IMR-90 (cell line): Measurements from ENCODE around the gene CCN6.

Experiments
- MXI1 ChIP-seq: IDR thresholded peaks from 2 replicates; pipeline ENCODE4 v1.6.1; 2012; ENCODE audit warnings: low read depth, mild to moderate bottlenecking, low read length, moderate library complexity, borderline replicate concordance
- POLR2A ChIP-seq: IDR thresholded peaks from 2 replicates; pipeline ENCODE4 v1.6.1; 2012; ENCODE audit warnings: mild to moderate bottlenecking, low read depth, low read length
- RAD21 ChIP-seq: IDR thresholded peaks from 2 replicates; pipeline ENCODE4 v1.6.1; 2012; ENCODE audit warnings: low read length, improper control_type of control experiment
- RFX5 ChIP-seq: IDR thresholded peaks from 2 replicates; pipeline ENCODE4 v1.8.0; 2012; ENCODE audit warnings: low read depth, mild to moderate bottlenecking, low read length, moderate library complexity
- TF ChIP-seq, protein P1 (sequence below): conservative IDR thresholded peaks from 2 replicates; pipeline ENCODE4 v1.5.1; 2012; ENCODE audit warnings: mild to moderate bottlenecking, low read depth, low read length, improper control_type of control experiment
- TF ChIP-seq, protein P2 (sequence below): fragments of 150-350 bp; IDR thresholded peaks from 2 replicates; pipeline ENCODE4 v1.6.1; 2017; ENCODE audit warnings: mild to moderate bottlenecking, antibody characterized with exemption, low read length, low read depth

DNA sequence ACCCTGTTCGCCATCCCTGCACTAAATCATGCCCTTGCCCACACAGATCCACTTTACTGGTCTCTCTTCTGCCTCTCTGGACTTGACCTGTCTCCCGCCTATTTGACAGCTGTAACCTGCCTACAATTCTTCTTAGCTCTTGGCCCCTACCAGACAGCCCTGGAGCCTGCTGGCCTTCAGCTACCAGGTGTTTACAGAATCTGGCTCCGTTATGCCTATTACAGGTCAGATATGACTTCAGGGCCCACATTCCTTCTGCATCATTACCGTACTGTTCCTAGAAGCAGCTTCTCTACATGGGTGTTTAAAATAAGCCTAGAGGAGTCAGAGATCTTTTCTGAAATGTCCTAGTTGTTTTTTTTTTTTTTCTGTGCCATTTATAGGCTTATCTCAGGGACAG is 45.4 kb upstream of the CCN6 start:
- TF ChIP-seq RFX5: no peak
- TF ChIP-seq, protein P1, sequence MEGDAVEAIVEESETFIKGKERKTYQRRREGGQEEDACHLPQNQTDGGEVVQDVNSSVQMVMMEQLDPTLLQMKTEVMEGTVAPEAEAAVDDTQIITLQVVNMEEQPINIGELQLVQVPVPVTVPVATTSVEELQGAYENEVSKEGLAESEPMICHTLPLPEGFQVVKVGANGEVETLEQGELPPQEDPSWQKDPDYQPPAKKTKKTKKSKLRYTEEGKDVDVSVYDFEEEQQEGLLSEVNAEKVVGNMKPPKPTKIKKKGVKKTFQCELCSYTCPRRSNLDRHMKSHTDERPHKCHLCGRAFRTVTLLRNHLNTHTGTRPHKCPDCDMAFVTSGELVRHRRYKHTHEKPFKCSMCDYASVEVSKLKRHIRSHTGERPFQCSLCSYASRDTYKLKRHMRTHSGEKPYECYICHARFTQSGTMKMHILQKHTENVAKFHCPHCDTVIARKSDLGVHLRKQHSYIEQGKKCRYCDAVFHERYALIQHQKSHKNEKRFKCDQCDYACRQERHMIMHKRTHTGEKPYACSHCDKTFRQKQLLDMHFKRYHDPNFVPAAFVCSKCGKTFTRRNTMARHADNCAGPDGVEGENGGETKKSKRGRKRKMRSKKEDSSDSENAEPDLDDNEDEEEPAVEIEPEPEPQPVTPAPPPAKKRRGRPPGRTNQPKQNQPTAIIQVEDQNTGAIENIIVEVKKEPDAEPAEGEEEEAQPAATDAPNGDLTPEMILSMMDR: no peak
- TF ChIP-seq RAD21: no peak
- TF ChIP-seq, protein P2, sequence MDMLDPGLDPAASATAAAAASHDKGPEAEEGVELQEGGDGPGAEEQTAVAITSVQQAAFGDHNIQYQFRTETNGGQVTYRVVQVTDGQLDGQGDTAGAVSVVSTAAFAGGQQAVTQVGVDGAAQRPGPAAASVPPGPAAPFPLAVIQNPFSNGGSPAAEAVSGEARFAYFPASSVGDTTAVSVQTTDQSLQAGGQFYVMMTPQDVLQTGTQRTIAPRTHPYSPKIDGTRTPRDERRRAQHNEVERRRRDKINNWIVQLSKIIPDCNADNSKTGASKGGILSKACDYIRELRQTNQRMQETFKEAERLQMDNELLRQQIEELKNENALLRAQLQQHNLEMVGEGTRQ: no peak
- no peak for TF ChIP-seq POLR2A
- no peak for TF ChIP-seq MXI1
